ENCODE data around the gene PCDH19.

The PCDH19 gene

DNA sequence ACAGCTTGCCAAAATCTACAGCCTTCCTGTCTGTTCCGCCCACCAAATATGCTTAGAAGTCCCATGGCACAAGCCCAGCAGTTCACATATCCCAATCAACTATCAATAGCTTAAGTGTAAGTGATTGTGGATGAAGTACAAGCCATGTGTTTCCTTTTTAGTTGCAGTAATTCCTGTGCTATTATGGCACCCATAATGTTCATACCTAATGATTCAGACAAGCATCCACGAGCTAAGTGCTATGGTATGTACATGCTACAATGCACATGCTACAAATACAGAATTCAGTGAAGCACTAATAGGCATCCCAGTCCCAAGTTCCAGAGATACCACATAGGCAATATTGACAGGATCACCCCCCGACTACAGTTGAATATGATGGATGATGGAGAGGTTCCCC, 94.5 kb downstream of the PCDH19 start:
- no peak for DNase-seq (ENCODE audit: low read depth)

DNA sequence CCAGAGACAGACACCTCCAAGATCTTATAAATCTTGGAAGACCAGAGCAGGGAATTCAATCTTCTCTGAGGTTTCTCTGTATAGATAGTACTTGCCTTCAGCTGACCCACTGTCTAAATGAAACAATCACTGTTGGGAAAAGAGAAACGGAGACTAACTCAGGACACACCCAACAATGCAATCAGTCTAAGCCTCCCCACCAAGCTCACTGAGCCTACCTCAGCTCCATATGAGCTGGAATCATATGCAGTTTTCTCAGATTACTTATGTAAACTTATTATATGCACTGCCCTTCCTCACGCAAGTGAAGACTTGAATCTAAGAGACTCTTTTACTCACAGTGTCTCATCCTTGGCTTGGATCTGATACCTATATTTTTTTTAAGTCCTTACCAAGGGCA, 110.5 kb downstream of the PCDH19 start:
- DNase-seq (ENCODE audit: low read depth), result no peak

DNA sequence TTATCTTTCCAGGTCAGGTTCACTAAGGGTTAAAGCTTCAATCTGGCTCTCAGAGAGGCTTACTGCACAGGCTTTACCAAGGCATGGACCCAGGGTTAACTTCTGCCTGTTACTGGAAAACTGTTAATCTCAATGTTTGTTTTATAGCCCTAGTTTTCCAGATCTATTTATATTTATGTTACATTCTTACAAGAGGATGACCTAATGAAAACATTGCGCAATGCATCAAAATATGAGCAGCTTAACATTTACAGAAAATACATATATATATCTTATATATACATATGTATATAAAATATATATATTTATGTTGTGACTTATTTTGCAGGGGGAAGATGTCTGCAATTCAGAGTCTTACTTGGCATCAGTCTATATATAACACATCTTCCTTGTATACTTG, 112.3 kb downstream of the PCDH19 start:
- no peak for DNase-seq (ENCODE audit: low read depth)

DNA sequence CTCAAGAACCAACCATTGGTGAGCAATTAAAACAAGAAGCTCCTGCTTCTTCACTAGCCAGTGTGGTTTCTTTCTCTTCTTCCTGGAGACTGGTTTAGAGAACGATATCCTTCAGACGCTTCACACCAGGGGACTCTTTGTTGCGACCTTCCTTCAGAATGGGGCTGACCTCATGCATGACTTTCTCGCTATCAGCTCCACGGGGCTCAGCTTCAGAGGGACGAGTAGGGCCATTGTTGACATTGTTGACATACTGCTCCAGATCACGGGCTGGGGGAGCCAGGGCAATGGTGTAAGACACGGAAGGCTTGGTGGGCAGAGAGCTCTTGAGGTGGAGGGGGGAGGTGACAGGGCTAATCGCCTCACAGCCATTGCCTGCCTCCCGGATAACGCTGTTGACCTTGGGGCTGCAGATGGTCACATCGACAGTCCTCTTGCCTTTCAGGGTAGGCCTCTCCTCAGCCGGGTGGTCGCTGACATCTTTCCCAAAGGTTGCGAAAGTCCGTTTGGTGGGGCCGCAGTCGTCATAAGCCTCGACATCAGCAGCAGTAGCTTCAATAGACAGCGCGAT, 113.8 kb downstream of the PCDH19 start:
- no peak for DNase-seq (ENCODE audit: low read depth)

DNA sequence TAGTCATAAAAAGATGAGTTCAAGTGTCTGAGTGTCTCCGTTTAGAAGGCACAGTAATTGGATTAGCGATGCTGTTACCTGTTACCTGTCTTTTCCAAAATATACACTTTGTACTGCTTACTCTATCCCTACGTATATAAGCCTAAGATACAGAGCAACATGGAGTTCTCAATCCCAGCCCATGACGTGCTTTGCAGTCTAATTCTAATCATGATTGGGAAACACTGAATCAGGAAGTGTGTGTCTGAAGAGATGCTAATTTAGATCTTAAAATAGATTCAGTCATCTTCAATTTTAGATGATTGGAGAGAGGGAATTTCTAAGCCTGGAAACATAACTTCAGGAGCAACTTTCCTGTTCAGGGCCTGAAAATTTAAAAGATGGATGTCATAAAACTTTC, 115.1 kb downstream of the PCDH19 start:
- no peak for DNase-seq (ENCODE audit: low read depth)

DNA sequence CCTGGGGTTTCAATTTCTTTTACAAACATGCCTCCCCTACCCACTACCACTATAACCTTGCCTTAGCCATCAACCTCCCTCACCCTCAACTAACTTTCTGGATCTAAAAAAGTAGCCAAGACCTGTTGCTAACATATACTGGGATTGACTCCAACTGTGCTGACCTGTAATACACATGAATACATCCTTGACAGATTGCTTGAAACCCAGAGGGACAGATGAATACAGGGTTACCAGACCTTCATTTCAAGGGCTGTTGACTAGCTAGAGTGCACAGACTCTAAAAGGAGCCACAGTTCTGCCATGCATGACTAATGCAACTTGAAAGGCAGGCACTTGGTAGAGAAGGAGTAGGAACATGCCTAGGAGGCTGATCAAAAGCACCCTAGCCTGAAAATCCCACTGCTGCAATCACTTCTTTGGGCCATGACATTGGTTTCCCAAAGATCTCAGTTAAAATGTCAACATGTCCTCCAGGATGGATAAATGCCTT, 121.0 kb downstream of the PCDH19 start:
- no peak for DNase-seq (ENCODE audit: low read depth)

DNA sequence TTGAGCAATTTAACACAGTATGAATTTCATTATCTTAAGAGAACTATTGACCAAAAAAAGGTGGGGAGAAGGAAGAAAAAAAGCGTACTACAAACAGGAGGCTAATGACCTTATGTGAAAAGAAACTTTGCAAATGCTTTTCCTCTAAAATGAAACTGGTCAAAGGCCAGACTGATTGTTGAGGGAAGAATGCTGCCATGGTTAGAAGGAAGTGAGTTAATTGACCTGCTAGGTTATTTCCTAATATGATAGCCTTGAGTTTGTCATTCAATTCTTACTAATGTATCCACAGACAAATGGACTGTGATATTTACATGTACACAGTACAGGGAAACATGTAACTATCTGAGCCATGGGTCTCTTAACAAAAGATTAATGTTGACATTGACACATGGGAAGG, 132.8 kb downstream of the PCDH19 start:
- DNase-seq (ENCODE audit: low read depth), result no peak

DNA sequence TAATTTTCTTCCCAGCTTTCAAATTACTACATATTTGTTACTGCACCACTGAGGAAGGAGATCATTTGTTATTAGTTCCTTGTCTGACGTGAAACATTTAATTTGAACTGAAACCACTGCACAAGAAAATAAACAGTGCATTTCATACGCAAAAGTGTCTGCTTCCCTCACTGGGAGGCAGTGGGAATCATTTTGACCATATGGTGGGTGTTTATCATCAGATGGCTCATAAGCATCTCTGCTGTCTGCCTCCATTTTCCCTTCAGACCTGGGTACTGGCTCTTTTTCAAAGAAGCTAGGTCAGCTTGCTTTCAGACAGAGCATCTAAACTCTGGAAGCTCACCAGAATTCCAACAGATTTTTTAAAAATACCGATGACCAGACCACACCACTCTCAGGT, 135.2 kb downstream of the PCDH19 start:
- no peak for DNase-seq (ENCODE audit: low read depth)

DNA sequence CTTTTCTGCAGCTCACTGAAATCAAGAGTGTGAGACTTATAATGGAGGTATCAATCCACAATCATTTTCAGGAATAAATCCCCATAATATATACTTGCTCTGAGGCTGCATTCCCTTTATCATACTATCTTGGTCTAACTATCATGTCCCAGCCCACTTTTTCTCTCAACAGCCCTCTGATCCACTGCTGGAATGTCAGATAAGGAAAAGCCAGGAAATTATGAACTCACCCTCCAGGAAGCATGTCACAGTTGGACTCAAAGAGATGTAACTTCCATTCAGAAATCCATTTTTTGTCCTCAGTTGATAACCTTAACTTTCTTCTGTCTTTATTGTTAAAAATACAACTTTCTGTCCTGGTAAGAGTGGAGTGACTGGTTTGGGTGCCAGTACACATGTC, 144.9 kb downstream of the PCDH19 start:
- DNase-seq (ENCODE audit: low read depth), result no peak

DNA sequence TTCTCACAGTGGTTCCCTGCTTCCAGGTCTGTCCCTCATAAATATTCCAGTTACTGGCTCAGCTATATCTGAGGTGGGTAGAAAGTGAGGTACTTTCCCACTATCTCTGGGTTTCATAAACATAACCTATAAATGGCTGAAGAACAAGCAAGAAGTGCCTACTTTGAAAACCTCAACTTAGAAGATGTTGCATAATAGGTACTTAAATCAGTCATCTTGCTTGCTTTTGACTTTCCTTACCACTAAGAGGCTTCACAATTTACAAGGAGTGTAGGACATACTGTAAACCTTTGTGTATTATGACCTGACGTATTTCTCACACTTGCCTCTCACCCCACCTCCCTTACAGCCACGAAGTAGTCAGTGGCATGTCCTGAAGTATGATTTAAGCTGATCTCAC, 145.9 kb downstream of the PCDH19 start:
- no peak for DNase-seq (ENCODE audit: low read depth)

DNA sequence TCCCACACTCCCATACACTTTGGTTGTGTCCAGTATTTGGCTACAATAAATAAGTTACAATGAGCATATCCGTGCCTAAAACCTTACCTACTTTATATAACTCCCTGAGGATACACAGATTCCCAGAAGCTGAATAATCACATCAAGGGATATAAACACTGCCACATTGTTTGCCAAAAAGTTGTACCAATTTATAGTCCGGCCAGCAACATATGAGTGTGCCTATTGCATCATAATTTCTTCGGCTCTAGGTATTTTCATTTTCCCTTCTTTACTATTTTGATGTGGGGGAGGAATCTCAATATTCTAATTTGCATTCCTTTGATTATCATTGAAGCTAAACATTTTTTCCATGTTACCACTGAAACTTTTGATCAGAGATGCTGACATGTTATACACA, 146.4 kb downstream of the PCDH19 start:
- no peak for DNase-seq (ENCODE audit: low read depth)

DNA sequence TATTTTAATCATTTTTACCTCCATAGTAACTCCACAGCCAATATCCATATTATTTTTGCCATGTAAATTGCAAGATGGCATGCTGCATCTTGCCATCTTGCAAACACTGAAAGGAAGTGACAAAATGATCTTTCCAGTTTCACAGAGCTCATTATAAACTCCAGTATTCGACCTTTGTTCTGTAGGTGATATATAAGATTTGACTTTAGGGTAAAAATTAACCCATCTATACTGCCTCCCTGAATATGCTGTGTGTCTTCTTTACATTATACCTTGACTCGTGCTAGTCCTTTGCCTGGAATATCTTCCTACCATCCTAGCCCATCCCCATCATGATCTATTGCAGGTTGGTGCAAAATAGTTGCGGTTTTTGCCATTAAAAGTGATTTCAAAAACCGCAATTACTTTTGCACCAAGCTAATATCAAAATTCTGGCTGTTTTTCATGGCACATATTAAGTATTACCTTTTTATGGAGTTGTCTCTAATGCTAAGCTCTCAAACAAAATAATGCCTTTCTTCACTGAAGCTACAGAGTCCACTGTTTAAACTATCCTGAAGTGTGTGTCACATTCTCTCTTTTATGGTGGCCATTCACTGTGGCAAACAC, 161.1 kb downstream of the PCDH19 start:
- DNase-seq (ENCODE audit: low read depth), result no peak

DNA sequence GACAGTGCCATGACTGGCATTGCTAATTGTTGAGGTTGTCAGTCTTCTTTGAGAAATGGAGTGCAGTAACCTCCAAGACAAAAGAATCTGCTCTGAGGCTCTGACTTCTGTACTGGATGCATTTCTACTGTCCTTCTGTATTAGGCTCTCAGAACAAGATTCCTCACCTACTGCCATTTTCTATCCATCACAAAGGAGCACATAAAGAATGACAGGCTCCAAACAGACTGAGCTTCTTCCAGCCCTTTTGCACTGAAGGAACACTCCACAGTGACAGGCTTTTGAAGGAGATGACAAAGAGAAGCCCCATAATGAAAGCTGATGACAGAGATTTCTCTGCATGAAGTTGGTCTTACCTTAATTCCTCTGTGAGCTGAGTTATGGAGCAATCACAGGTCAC, 162.2 kb downstream of the PCDH19 start:
- DNase-seq (ENCODE audit: low read depth), result no peak

DNA sequence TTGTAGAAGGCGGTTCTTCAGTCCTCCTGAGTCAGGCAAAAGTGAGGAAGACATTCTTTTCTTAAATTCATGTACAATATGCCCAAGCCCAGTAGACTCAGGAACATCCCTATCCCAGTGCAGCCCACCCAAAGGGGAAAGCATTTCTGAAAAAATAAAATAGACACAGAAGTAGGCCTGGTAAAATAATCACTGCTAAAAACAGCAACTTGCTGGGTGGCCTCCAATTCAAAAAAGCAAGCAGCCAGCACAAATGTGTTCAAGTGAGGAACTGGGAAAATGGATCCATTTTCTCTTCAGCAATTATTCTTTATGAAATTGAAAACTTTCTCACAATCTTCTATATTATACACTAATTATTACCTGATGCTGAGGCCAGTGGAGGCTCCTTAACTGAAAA, 165.4 kb downstream of the PCDH19 start:
- no peak for DNase-seq (ENCODE audit: low read depth)
